ENCODE results near the gene ERMP1. TPM values are rescaled to one million over a fixed set of nuclear protein-coding genes. Genes with fewer than 3 reads are reported as not detected.
"Not testable (repeated sequence)": the region's sequence is repeated elsewhere in the genome, so short reads cannot be mapped to it uniquely, and the experiment has no call there.

Gene ERMP1
- total RNA-seq, 1 experiment from 2014 or later = 34.7 TPM

- H3K9me3 Mint-ChIP-seq (ENCODE audit: unreplicated experiment) = peaks cover 19% of the 10 kb centered on the region
- no peaks in the 10 kb centered on the region for H3K4me1 Mint-ChIP-seq (ENCODE audit: low read depth, unreplicated experiment)
- peaks cover 67% of the 10 kb centered on the region for H3K36me3 Mint-ChIP-seq (ENCODE audit: insufficient read depth, unreplicated experiment)
- H3K36me3 ChIP-seq (ENCODE audit: control insufficient read depth, insufficient read depth, low read length) = no peaks in the 10 kb centered on the region; the same call in 1 of the 2 replicates
- no peaks in the 10 kb centered on the region for H3K4me1 ChIP-seq
- no peak for TF ChIP-seq CTCF (IDR thresholded peaks at IDR 0.05; ENCODE audit: insufficient read depth in 1 of 2, low read depth in 1 of 2, low read length in 1 of 2, severe bottlenecking in 1 of 2, unreplicated experiment in 1 of 2)
- no peak for DNase-seq
- ChIA-PET POLR2A (no interaction called here), CTCF (no interaction called here)
- intact Hi-C loops (cut with micrococcal nuclease; ENCODE audit: unreplicated experiment) = no loop called here
- no peaks in the 10 kb centered on the region for H3K27me3 ChIP-seq (replicated peaks; ENCODE audit: control insufficient read depth, insufficient read depth, low read length)
- no peaks in the 10 kb centered on the region for H3K9me3 ChIP-seq
- no peaks in the 10 kb centered on the region for H3K27me3 Mint-ChIP-seq (ENCODE audit: insufficient read depth, unreplicated experiment)
- no peak overlapping the region for H3K4me3 ChIP-seq (ENCODE audit: low read depth, low read length)
- no peak overlapping the region for H3K4me3 Mint-ChIP-seq (ENCODE audit: unreplicated experiment)
- no peak overlapping the region for H3K27ac Mint-ChIP-seq (ENCODE audit: unreplicated experiment)
- no TSS peak for BruUV-seq (replicated peaks)
Observed at GRCh38 chr9:5784526-5785315, 48.2 kb downstream of the ERMP1 start.

- no peak for TF ChIP-seq CTCF (IDR thresholded peaks at IDR 0.05; ENCODE audit: insufficient read depth in 1 of 2, low read depth in 1 of 2, low read length in 1 of 2, severe bottlenecking in 1 of 2, unreplicated experiment in 1 of 2)
- peaks cover 68% of the 10 kb centered on the region for H3K36me3 Mint-ChIP-seq (ENCODE audit: insufficient read depth, unreplicated experiment)
- ChIA-PET POLR2A (no interaction called here), CTCF (no interaction called here)
- Histone ChIP-seq H3K9me3 (peaks cover 3% of the 10 kb centered on the region; the same call in 1 of the 2 replicates), H3K4me3 (ENCODE audit: low read depth, low read length) (no peak overlapping the region), H3K27me3 (replicated peaks; ENCODE audit: control insufficient read depth, insufficient read depth, low read length) (no peaks in the 10 kb centered on the region), H3K4me1 (no peaks in the 10 kb centered on the region), H3K36me3 (ENCODE audit: control insufficient read depth, insufficient read depth, low read length) (peaks cover 1% of the 10 kb centered on the region)
- H3K4me3 Mint-ChIP-seq (ENCODE audit: unreplicated experiment) = no peak overlapping the region
- no peak for DNase-seq
- BruUV-seq (replicated peaks) = no TSS peak
- H3K4me1 Mint-ChIP-seq (ENCODE audit: low read depth, unreplicated experiment) = no peaks in the 10 kb centered on the region
- no peaks in the 10 kb centered on the region for H3K27me3 Mint-ChIP-seq (ENCODE audit: insufficient read depth, unreplicated experiment)
- intact Hi-C loops (cut with micrococcal nuclease; ENCODE audit: unreplicated experiment) = no loop called here
- peaks cover 19% of the 10 kb centered on the region for H3K9me3 Mint-ChIP-seq (ENCODE audit: unreplicated experiment)
- no peak overlapping the region for H3K27ac Mint-ChIP-seq (ENCODE audit: unreplicated experiment)
Observed at GRCh38 chr9:5783982-5784381, 48.9 kb downstream of the ERMP1 start.

- H3K4me3 ChIP-seq (ENCODE audit: low read depth, low read length); H3K27ac Mint-ChIP-seq (ENCODE audit: unreplicated experiment); H3K9me3 ChIP-seq; DNase-seq; H3K36me3 ChIP-seq (ENCODE audit: control insufficient read depth, insufficient read depth, low read length); H3K27me3 Mint-ChIP-seq (ENCODE audit: insufficient read depth, unreplicated experiment); H3K4me1 Mint-ChIP-seq (ENCODE audit: low read depth, unreplicated experiment); CTCF ChIA-PET; intact Hi-C loops (cut with micrococcal nuclease; ENCODE audit: unreplicated experiment); H3K4me1 ChIP-seq; BruUV-seq (replicated peaks); H3K4me3 Mint-ChIP-seq (ENCODE audit: unreplicated experiment); H3K27me3 ChIP-seq (replicated peaks; ENCODE audit: control insufficient read depth, insufficient read depth, low read length); POLR2A ChIA-PET: not testable (repeated sequence)
- peaks cover 72% of the 10 kb centered on the region for H3K36me3 Mint-ChIP-seq (ENCODE audit: insufficient read depth, unreplicated experiment)
- peaks cover 19% of the 10 kb centered on the region for H3K9me3 Mint-ChIP-seq (ENCODE audit: unreplicated experiment)
Observed at GRCh38 chr9:5783420-5783819, 49.5 kb downstream of the ERMP1 start.

GRCh38 chr9:5779705-5780218, 53.2 kb downstream of the ERMP1 start:
- H3K27me3 ChIP-seq (replicated peaks; ENCODE audit: control insufficient read depth, insufficient read depth, low read length); H3K4me1 ChIP-seq; H3K4me3 ChIP-seq (ENCODE audit: low read depth, low read length); POLR2A ChIA-PET; CTCF ChIA-PET; H3K27ac Mint-ChIP-seq (ENCODE audit: unreplicated experiment); H3K9me3 ChIP-seq; H3K36me3 ChIP-seq (ENCODE audit: control insufficient read depth, insufficient read depth, low read length); H3K27me3 Mint-ChIP-seq (ENCODE audit: insufficient read depth, unreplicated experiment); H3K4me3 Mint-ChIP-seq (ENCODE audit: unreplicated experiment); BruUV-seq (replicated peaks); H3K4me1 Mint-ChIP-seq (ENCODE audit: low read depth, unreplicated experiment); intact Hi-C loops (cut with micrococcal nuclease; ENCODE audit: unreplicated experiment); DNase-seq: not testable (repeated sequence)
- Mint-ChIP-seq H3K9me3 (ENCODE audit: unreplicated experiment) (peaks cover 19% of the 10 kb centered on the region), H3K36me3 (ENCODE audit: insufficient read depth, unreplicated experiment) (peaks cover 65% of the 10 kb centered on the region)

All from Caco-2 (cell line).